ENCODE measurements around the gene AFG1L. TPM values are rescaled to one million over a fixed set of nuclear protein-coding genes. Genes with fewer than 3 reads are reported as not detected.
A peak's percentile ranks its signal among the peaks of the same experiment; 100 is the strongest.
"Not testable (repeated sequence)": the region's sequence is repeated elsewhere in the genome, so short reads cannot be mapped to it uniquely, and the experiment has no call there.

Gene AFG1L
- total RNA-seq, 1 donor from 2014 or later, result 13.3 TPM

GRCh38 chr6:108309844-108310243 lies 15.0 kb downstream of the AFG1L start:
- DNase-seq, result no peak
- H3K9me3 ChIP-seq (replicated peaks), result no peaks in the 10 kb centered on the region
- H3K4me1 ChIP-seq, result no peaks in the 10 kb centered on the region
- no peaks in the 10 kb centered on the region for H3K27me3 ChIP-seq (ENCODE audit: low read depth)
- H3K4me3 ChIP-seq, result no peak overlapping the region
- TF ChIP-seq, protein P1, sequence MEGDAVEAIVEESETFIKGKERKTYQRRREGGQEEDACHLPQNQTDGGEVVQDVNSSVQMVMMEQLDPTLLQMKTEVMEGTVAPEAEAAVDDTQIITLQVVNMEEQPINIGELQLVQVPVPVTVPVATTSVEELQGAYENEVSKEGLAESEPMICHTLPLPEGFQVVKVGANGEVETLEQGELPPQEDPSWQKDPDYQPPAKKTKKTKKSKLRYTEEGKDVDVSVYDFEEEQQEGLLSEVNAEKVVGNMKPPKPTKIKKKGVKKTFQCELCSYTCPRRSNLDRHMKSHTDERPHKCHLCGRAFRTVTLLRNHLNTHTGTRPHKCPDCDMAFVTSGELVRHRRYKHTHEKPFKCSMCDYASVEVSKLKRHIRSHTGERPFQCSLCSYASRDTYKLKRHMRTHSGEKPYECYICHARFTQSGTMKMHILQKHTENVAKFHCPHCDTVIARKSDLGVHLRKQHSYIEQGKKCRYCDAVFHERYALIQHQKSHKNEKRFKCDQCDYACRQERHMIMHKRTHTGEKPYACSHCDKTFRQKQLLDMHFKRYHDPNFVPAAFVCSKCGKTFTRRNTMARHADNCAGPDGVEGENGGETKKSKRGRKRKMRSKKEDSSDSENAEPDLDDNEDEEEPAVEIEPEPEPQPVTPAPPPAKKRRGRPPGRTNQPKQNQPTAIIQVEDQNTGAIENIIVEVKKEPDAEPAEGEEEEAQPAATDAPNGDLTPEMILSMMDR (IDR thresholded peaks at IDR 0.05; ENCODE audit: borderline replicate concordance), result no peak
- H3K27ac ChIP-seq (replicated peaks), result no peak overlapping the region
- H3K36me3 ChIP-seq, result no peaks in the 10 kb centered on the region
- intact Hi-C loops (cut with micrococcal nuclease), result no loop called here

DNA sequence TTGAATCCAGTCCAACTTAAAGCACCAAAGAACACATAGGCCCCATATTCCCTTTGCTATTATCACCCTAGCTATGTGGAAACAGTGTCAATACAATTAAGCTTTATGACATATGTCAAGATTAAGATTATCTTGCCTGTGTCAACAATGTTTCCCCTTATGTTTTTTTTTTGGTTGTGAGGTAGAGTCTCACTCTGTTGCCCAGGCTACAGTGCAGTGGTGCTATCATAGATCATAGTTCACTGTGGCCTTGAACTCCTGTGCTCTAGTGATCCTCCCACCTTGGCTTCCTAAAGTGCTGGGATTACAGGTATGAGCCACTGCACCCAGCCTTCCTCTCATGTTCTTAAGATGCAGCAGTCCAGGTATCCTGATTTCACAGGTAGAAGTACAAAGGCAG lies 17.8 kb downstream of the AFG1L start:
- no peak for DNase-seq
- no peaks in the 10 kb centered on the region for H3K9me3 ChIP-seq (replicated peaks)
- no peak overlapping the region for H3K27ac ChIP-seq (replicated peaks)
- TF ChIP-seq, protein P1 (IDR thresholded peaks at IDR 0.05; ENCODE audit: borderline replicate concordance), result no peak
- H3K27me3 ChIP-seq (ENCODE audit: low read depth), result no peaks in the 10 kb centered on the region
- H3K4me1 ChIP-seq, result peaks cover 3% of the 10 kb centered on the region
- H3K36me3 ChIP-seq, result no peaks in the 10 kb centered on the region
- H3K4me3 ChIP-seq, result no peak overlapping the region
- intact Hi-C loops (cut with micrococcal nuclease), result no loop called here

- intact Hi-C loops (cut with micrococcal nuclease), result no loop called here
These were observed 26.4 kb downstream of the AFG1L start for GRCh38 chr6:108321253-108321747.

GRCh38 chr6:108322728-108323127 lies 27.9 kb downstream of the AFG1L start:
- Histone ChIP-seq H3K4me1 (peaks cover 20% of the 10 kb centered on the region), H3K9me3 (replicated peaks) (no peaks in the 10 kb centered on the region), H3K4me3 (peak overlapping the region; percentile 20), H3K27me3 (ENCODE audit: low read depth) (no peaks in the 10 kb centered on the region), H3K27ac (replicated peaks) (peak overlapping the region; percentile 36), H3K36me3 (peaks cover 41% of the 10 kb centered on the region)
- intact Hi-C loops (cut with micrococcal nuclease), result no loop called here
- DNase-seq, result no peak
- TF ChIP-seq, protein P1 (IDR thresholded peaks at IDR 0.05; ENCODE audit: borderline replicate concordance), result no peak

More at GRCh38 chr6:108321253-108321747, 26.4 kb downstream of the AFG1L start:
- no peaks in the 10 kb centered on the region for H3K9me3 ChIP-seq (replicated peaks)
- TF ChIP-seq, protein P1 (IDR thresholded peaks at IDR 0.05; ENCODE audit: borderline replicate concordance), result no peak
- no peak for DNase-seq
- H3K27me3 ChIP-seq (ENCODE audit: low read depth), result no peaks in the 10 kb centered on the region
- H3K36me3 ChIP-seq, result peaks cover 27% of the 10 kb centered on the region
- H3K27ac ChIP-seq (replicated peaks), result no peak overlapping the region
- H3K4me1 ChIP-seq, result peaks cover 24% of the 10 kb centered on the region
- no peak overlapping the region for H3K4me3 ChIP-seq

- H3K36me3 ChIP-seq, result peaks cover 50% of the 10 kb centered on the region
These were observed 29.0 kb downstream of the AFG1L start for GRCh38 chr6:108323710-108324466.

GRCh38 chr6:108330221-108330785 lies 35.4 kb downstream of the AFG1L start:
- H3K27ac ChIP-seq (replicated peaks); H3K4me1 ChIP-seq; intact Hi-C loops (cut with micrococcal nuclease); H3K9me3 ChIP-seq (replicated peaks); H3K27me3 ChIP-seq (ENCODE audit: low read depth); DNase-seq; H3K4me3 ChIP-seq: not testable (repeated sequence)
- peaks cover 34% of the 10 kb centered on the region for H3K36me3 ChIP-seq

More at GRCh38 chr6:108323710-108324466, 29.0 kb downstream of the AFG1L start:
- DNase-seq, result no peak
- Histone ChIP-seq H3K9me3 (replicated peaks) (no peaks in the 10 kb centered on the region), H3K4me1 (peaks cover 14% of the 10 kb centered on the region), H3K27me3 (ENCODE audit: low read depth) (no peaks in the 10 kb centered on the region), H3K4me3 (no peak overlapping the region), H3K27ac (replicated peaks) (no peak overlapping the region)
- TF ChIP-seq, protein P1 (IDR thresholded peaks at IDR 0.05; ENCODE audit: borderline replicate concordance), result no peak
- intact Hi-C loops (cut with micrococcal nuclease), result no loop called here
